H9 (cell line): ENCODE measurements around the gene ATAD3B. TPM values are rescaled to one million over a fixed set of nuclear protein-coding genes. Genes with fewer than 3 reads are reported as not detected.

Experiments
- DNase-seq: peaks from one replicate; pipeline ENCODE4 v3.0.0-alpha.2; 2017
- H2AFZ ChIP-seq: one replicate; pipeline ENCODE4 v1.6.1; 2013; ENCODE audit warnings: mild to moderate bottlenecking, low read length, control low read depth, moderate library complexity
- H2AK5ac ChIP-seq: 2 replicates; pipeline ENCODE4 v1.6.1; 2013; ENCODE audit warnings: low read length, control low read depth, mixed read lengths; ENCODE audit not compliant: insufficient read length
- H2BK120ac ChIP-seq: one replicate; pipeline ENCODE4 v1.6.1; 2013; ENCODE audit warnings: low read depth, mild to moderate bottlenecking, low read length, control low read depth, inconsistent platforms; ENCODE audit not compliant: poor library complexity, severe bottlenecking
- H2BK12ac ChIP-seq: 2 replicates; pipeline ENCODE4 v1.6.1; 2013; ENCODE audit warnings: low read length, control low read depth, mixed read lengths, low read depth; ENCODE audit not compliant: insufficient read length
- H2BK15ac ChIP-seq: 2 replicates; pipeline ENCODE4 v1.6.1; 2013; ENCODE audit warnings: low read depth, low read length, control low read depth
- H2BK20ac ChIP-seq: one replicate; pipeline ENCODE4 v1.6.1; 2013; ENCODE audit warnings: low read depth, mild to moderate bottlenecking, low read length, control low read depth, inconsistent platforms; ENCODE audit not compliant: poor library complexity, severe bottlenecking
- H2BK5ac ChIP-seq: 2 replicates; pipeline ENCODE4 v1.6.1; 2013; ENCODE audit warnings: low read length, control low read depth, mixed read lengths; ENCODE audit not compliant: insufficient read length
- H3K14ac ChIP-seq: 2 replicates; pipeline ENCODE4 v1.6.1; 2013; ENCODE audit warnings: low read length, control low read depth; ENCODE audit not compliant: insufficient read depth
- H3K18ac ChIP-seq: 2 replicates; pipeline ENCODE4 v1.6.1; 2013; ENCODE audit warnings: low read depth, mild to moderate bottlenecking, mixed read lengths, low read length, control low read depth; ENCODE audit not compliant: insufficient read length
- H3K23ac ChIP-seq: 2 replicates; pipeline ENCODE4 v1.6.1; 2013; ENCODE audit warnings: low read length, control low read depth, mixed read lengths, low read depth; ENCODE audit not compliant: insufficient read length
- H3K23me2 ChIP-seq: 2 replicates; pipeline ENCODE4 v1.6.1; 2013; ENCODE audit warnings: low read depth, mild to moderate bottlenecking, mixed read lengths, low read length, control low read depth; ENCODE audit not compliant: insufficient read length, poor library complexity, severe bottlenecking
- H3K27ac ChIP-seq: 2 replicates; pipeline ENCODE4 v1.5.1; 2013; ENCODE audit warnings: low read length, control low read depth, mixed read lengths, low read depth; ENCODE audit not compliant: insufficient read length
- H3K27me3 ChIP-seq: 2 replicates; pipeline ENCODE4 v1.6.1; 2013; ENCODE audit warnings: low read length, control low read depth, inconsistent platforms; ENCODE audit not compliant: insufficient read depth
- H3K4ac ChIP-seq: 2 replicates; pipeline ENCODE4 v1.6.1; 2013; ENCODE audit warnings: low read depth, mild to moderate bottlenecking, control low read depth, inconsistent platforms, low read length, moderate library complexity
- H3K4me1 ChIP-seq: 2 replicates; pipeline ENCODE4 v1.6.1; 2013; ENCODE audit warnings: low read length, control low read depth, inconsistent platforms; ENCODE audit not compliant: insufficient read depth
- H3K4me2 ChIP-seq: 2 replicates; pipeline ENCODE4 v1.6.1; 2013; ENCODE audit warnings: low read length, control low read depth, mixed read lengths; ENCODE audit not compliant: insufficient read length, insufficient read depth
- H3K56ac ChIP-seq: 2 replicates; pipeline ENCODE4 v1.6.1; 2013; ENCODE audit warnings: low read depth, mild to moderate bottlenecking, mixed read lengths, low read length, control low read depth; ENCODE audit not compliant: insufficient read length
- H3K79me1 ChIP-seq: 2 replicates; pipeline ENCODE4 v1.6.1; 2013; ENCODE audit warnings: low read depth, mild to moderate bottlenecking, moderate library complexity, low read length, control low read depth, inconsistent platforms; ENCODE audit not compliant: insufficient read depth, poor library complexity, severe bottlenecking
- H3K79me2 ChIP-seq: 2 replicates; pipeline ENCODE4 v1.6.1; 2013; ENCODE audit warnings: low read length, control low read depth, inconsistent platforms; ENCODE audit not compliant: insufficient read depth
- H3K9ac ChIP-seq: 2 replicates; pipeline ENCODE4 v1.6.1; 2013; ENCODE audit warnings: low read length, control low read depth, mixed read lengths; ENCODE audit not compliant: insufficient read length; ENCODE audit errors: extremely low read depth
- H3K9me3 ChIP-seq: one replicate; pipeline ENCODE4 v1.6.1; 2013; ENCODE audit warnings: low read depth, low read length, inconsistent platforms; ENCODE audit not compliant: control insufficient read depth
- H3T11ph ChIP-seq: one replicate; pipeline ENCODE4 v1.6.1; 2013; ENCODE audit warnings: mild to moderate bottlenecking, low read length, control low read depth, inconsistent platforms
- H4K20me1 ChIP-seq: one replicate; pipeline ENCODE4 v1.6.1; 2013; ENCODE audit not compliant: control insufficient read depth, insufficient read length, insufficient read depth
- H4K5ac ChIP-seq: 2 replicates; pipeline ENCODE4 v1.6.1; 2013; ENCODE audit warnings: low read depth, mild to moderate bottlenecking, mixed read lengths, low read length, control low read depth; ENCODE audit not compliant: insufficient read length
- H4K8ac ChIP-seq: replicated peaks from 2 replicates; pipeline ENCODE4 v1.6.1; 2013; ENCODE audit warnings: low read length, control low read depth, mixed read lengths, low read depth; ENCODE audit not compliant: insufficient read length
- H4K91ac ChIP-seq: 2 replicates; pipeline ENCODE4 v1.6.1; 2013; ENCODE audit warnings: low read depth, mild to moderate bottlenecking, moderate library complexity, mixed read lengths, low read length, control low read depth; ENCODE audit not compliant: insufficient read length
- H3K27ac Mint-ChIP-seq, 3 experiments: 2 replicates in 2 of 3; 3 replicates in 1 of 3; pipeline ENCODE4 v1.8.0; 2020 to 2021; ENCODE audit warnings: mixed read lengths in 3 of 3, mild to moderate bottlenecking in 1 of 3, moderate library complexity in 1 of 3
- H3K27me3 Mint-ChIP-seq: 2 replicates; pipeline ENCODE4 v1.8.0; 2021; ENCODE audit warnings: low read depth, mild to moderate bottlenecking, moderate library complexity, mixed read lengths
- H3K36me3 Mint-ChIP-seq, 3 experiments: 2 replicates in 2 of 3; 3 replicates in 1 of 3; pipeline ENCODE4 v1.8.0; 2020 to 2021; ENCODE audit warnings: low read depth in 3 of 3, mixed read lengths in 3 of 3; ENCODE audit not compliant: insufficient read depth in 1 of 3
- H3K4me1 Mint-ChIP-seq, 2 experiments: 2 replicates each; pipeline ENCODE4 v1.8.0; 2020; ENCODE audit warnings: mixed read lengths in 2 of 2
- H3K4me3 Mint-ChIP-seq, 2 experiments: 2 replicates in 1 of 2; 3 replicates in 1 of 2; pipeline ENCODE4 v1.8.0; 2020 to 2021; ENCODE audit warnings: mild to moderate bottlenecking in 2 of 2, mixed read lengths in 2 of 2, moderate library complexity in 1 of 2
- H3K9me3 Mint-ChIP-seq, 2 experiments: 2 replicates in 1 of 2; 3 replicates in 1 of 2; pipeline ENCODE4 v1.8.0; 2020; ENCODE audit warnings: mild to moderate bottlenecking in 2 of 2, mixed read lengths in 2 of 2, moderate library complexity in 1 of 2
- WGBS: extraction: QIAGEN DNeasy Blood & Tissue Kit; methylation state at CpG from one replicate; pipeline ENCODE4 v1.1.7; 2013; ENCODE audit warnings: missing lambda C conversion rate, low lambda C conversion rate, mixed read lengths; ENCODE audit not compliant: insufficient read length; ENCODE audit errors: extremely low coverage; 5-methylcytosine and 5-hydroxymethylcytosine counted together
- total RNA-seq: library from RNA; stranded (reverse); gene quantifications from 2 replicates; pipeline ENCODE4 v1.2.1, GENCODE V29; 2021
- TF ChIP-seq, protein P1 (sequence below): fragments of 200-600 bp; sonication (generic); conservative IDR thresholded peaks from 3 replicates; pipeline ENCODE4 v1.8.0; 2021; ENCODE audit warnings: antibody characterized with exemption, mild to moderate bottlenecking

ATAD3B gene
- total RNA-seq, 1 experiment from 2014 or later: 78.6 TPM

DNA sequence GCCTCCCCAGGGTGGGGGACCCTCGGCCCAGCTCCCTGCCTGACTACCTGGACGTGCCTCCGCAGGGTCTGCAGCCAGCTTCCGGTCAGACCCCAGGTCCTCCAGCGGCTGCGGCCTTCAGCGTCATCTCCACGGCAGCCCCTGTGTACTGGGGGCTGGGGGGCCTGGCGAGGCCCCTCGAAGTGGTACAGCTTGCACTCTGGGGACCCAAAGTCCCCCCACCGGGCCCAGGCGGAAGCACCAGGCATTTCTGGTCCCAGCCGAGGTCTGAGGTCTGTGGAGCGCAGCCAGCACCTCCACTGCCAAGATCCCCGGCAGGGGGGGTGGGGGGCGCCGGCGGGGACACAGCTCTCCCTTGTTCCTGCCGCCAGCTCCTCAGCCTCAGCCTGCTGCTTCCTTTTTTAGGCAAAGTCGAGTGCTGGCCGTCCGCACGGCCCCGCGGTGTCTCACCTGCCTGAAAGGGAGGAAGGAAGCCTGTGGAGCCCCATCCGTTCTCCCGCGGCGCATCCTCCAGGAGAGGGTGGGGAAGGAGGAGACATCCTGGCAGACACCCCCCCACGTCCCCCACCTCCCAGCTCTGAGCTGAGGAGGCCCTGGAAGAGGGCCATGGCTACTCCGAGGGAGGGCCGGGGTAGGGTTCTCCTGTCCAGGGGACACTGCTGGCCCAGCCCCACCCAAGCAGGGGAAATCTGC, 37.3 kb upstream of the ATAD3B start:
- Histone ChIP-seq H2BK12ac (no peak overlapping the region), H2BK120ac (no peak overlapping the region), H3K4ac (no peak overlapping the region), H3K23ac (no peak overlapping the region), H2BK15ac (no peak overlapping the region), H3K4me1 (peaks cover 2% of the 10 kb centered on the region; the same call in 1 of the 2 replicates), H3K27me3 (no peaks in the 10 kb centered on the region), H4K5ac (no peak overlapping the region), H2AK5ac (no peak overlapping the region), H2BK20ac (no peak overlapping the region), H3K18ac (peak overlapping the region; percentile 22), H3K27ac (no peak overlapping the region), H3K14ac (peak overlapping the region; percentile 39; the same call in 1 of the 2 replicates), H3K23me2 (peaks cover 10% of the 10 kb centered on the region), H4K91ac (no peak overlapping the region), H4K8ac (no peak overlapping the region), H3K79me1 (no peaks in the 10 kb centered on the region), H3K9me3 (no peaks in the 10 kb centered on the region), H2AFZ (no peak overlapping the region), H3T11ph (no peak overlapping the region), H3K56ac (no peak overlapping the region), H3K4me2 (peak overlapping the region; percentile 59), H3K79me2 (peaks cover 2% of the 10 kb centered on the region; the same call in 1 of the 2 replicates), H3K9ac (no peak overlapping the region), H4K20me1 (no peaks in the 10 kb centered on the region), H2BK5ac (no peak overlapping the region)
- H3K9me3 Mint-ChIP-seq: no peaks in the 10 kb centered on the region
- H3K36me3 Mint-ChIP-seq: no peaks in the 10 kb centered on the region
- no peaks in the 10 kb centered on the region for H3K27me3 Mint-ChIP-seq
- TF ChIP-seq, protein P1, sequence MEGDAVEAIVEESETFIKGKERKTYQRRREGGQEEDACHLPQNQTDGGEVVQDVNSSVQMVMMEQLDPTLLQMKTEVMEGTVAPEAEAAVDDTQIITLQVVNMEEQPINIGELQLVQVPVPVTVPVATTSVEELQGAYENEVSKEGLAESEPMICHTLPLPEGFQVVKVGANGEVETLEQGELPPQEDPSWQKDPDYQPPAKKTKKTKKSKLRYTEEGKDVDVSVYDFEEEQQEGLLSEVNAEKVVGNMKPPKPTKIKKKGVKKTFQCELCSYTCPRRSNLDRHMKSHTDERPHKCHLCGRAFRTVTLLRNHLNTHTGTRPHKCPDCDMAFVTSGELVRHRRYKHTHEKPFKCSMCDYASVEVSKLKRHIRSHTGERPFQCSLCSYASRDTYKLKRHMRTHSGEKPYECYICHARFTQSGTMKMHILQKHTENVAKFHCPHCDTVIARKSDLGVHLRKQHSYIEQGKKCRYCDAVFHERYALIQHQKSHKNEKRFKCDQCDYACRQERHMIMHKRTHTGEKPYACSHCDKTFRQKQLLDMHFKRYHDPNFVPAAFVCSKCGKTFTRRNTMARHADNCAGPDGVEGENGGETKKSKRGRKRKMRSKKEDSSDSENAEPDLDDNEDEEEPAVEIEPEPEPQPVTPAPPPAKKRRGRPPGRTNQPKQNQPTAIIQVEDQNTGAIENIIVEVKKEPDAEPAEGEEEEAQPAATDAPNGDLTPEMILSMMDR: no peak
- WGBS: no CpG with 5 or more reads among the region's 32 CpGs
- H3K27ac Mint-ChIP-seq: peak overlapping the region in 1 of 3 experiments; percentile 57; a peak in 1 of 7 replicates
- H3K4me1 Mint-ChIP-seq: peaks cover 31 to 46% of the 10 kb centered on the region in 2 experiments
- H3K4me3 Mint-ChIP-seq: peak overlapping the region; percentile 64 to 81; a peak in 4 of 5 replicates
- DNase-seq: peak; percentile 76
